Right ventricle myocardium inferior (tissue), 1 donor: ENCODE measurements around the gene MFSD1. TPM values are rescaled to one million over a fixed set of nuclear protein-coding genes. Genes with fewer than 3 reads are reported as not detected.

ENCODE experiments used
- ATAC-seq: fragments of 200-7000 bp; cut with Tn5 transposase; one replicate; pipeline ENCODE4 v1.9.1; 2020; ENCODE audit warnings: mild to moderate bottlenecking, moderate library complexity
- DNase-seq: peaks from one replicate; pipeline ENCODE4 v3.0.0; 2021; ENCODE audit errors: missing footprints
- intact Hi-C: fragments of 100-400 bp; cut with DNase I; formaldehyde crosslinking; loops from one replicate; pipeline ENCODE4 v1.11.0; 2022
- long read RNA-seq: library from polyadenylated mRNA; unstranded; transcript quantifications from one replicate; pipeline ENCODE4 v2.0.0, GENCODE V29; 2021
- total RNA-seq: library from RNA; stranded (reverse); fragmentation: NEBNext Ultra II Directional; extraction: Animal tissue kit (Norgen Biotek cat#: 25700); gene quantifications from one replicate; pipeline ENCODE4 v1.2.1, GENCODE V29; 2021
- donor health status: DM: no; HTN: yes; CAD: no; lungs with severe emphysema.

The MFSD1 gene, protein sequence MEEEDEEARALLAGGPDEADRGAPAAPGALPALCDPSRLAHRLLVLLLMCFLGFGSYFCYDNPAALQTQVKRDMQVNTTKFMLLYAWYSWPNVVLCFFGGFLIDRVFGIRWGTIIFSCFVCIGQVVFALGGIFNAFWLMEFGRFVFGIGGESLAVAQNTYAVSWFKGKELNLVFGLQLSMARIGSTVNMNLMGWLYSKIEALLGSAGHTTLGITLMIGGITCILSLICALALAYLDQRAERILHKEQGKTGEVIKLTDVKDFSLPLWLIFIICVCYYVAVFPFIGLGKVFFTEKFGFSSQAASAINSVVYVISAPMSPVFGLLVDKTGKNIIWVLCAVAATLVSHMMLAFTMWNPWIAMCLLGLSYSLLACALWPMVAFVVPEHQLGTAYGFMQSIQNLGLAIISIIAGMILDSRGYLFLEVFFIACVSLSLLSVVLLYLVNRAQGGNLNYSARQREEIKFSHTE
- total RNA-seq = 32.2 TPM
- long read RNA-seq, transcript MFSD1-203 (16 exons, 2,423 nt) = major isoform, 21 of 26 reads
- long read RNA-seq, partial matches to known transcripts = 1 of 26 reads
- long read RNA-seq, other reads (novel, unspliced or antisense) = 0 of 26 reads

DNA sequence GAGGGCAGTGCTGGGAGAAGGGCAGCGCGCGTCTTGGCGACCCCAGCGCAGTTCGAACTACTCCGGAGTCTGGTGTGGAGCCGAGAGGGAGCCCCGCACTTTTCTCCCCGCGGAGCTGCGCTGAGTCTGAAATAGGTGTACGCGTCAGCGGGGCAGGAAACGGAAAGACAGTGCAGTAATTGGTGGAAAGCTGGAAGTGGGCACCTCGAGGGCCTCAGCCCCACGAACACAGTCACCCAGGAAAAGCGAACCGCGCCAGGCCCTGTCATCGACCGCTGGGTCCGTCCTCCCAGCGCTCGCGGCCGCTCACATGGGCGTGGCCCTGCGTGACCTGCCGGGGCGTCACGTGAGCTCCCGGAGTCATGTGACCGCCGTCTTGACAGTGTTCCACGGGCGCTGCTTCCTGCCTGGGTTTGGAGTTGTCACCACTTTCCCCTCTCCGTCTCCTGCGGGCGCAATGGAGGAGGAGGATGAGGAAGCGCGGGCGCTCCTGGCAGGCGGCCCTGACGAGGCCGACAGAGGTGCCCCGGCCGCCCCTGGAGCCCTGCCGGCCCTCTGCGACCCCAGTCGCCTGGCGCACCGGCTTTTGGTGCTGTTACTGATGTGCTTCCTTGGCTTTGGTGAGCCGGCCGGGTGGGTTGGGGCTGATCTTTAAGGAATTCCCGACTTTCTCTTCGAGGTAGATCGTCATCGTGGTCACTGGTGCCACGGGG lies at the start of gene MFSD1:
TSS of gene MFSD1 (plus strand) at position 359 of the 713 bp plus-strand sequence. CDS start at position 458, 99 bp downstream.
- ATAC-seq = peak; percentile 99
- peak; percentile 99 for DNase-seq
- intact Hi-C loops = loop anchor here (5.0 kb wide), 1 partner anchor 160 kb away; the partner anchor contains the start of gene GFM1

DNA sequence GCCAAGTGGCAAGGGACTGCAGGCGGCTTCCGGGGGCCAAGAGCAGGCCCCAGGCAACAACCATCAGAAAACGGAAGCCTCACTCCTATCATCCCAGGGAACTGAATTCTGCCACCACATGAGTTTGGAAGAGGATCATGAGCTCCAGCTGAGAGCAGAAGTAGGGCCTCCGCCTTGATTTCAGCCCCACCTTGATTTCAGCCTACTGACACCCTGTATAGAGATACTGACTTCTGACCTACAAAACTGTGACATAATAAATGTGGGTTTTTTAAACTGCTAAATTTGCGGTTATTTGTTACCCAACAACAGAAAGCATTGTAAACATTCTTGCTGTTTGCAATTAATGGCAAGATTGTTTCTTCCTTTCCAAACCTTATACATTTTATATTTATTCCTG lies 48.0 kb upstream of the MFSD1 start:
- intact Hi-C loops = no loop called here
- ATAC-seq (no peak), DNase-seq (no peak)

DNA sequence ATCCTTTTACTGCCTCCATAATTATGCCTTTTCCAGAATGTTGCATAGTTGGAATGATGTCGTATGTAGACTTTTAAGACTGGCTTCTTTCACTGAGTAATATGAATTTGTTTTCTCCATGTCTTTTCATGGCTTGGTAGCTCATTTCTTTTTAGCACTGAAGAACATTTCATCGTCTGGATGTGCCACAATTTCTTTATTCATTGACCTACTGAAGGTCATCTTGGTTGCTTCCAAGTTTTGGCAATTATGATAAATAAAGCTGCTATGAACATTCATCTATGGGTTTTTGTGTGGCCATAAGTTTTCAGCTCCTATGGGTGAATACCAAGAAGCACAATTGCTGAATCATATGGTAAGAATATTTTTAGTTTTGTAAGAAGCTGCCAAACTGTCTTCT lies 46.4 kb upstream of the MFSD1 start:
- no peak for ATAC-seq
- intact Hi-C loops = no loop called here

DNA sequence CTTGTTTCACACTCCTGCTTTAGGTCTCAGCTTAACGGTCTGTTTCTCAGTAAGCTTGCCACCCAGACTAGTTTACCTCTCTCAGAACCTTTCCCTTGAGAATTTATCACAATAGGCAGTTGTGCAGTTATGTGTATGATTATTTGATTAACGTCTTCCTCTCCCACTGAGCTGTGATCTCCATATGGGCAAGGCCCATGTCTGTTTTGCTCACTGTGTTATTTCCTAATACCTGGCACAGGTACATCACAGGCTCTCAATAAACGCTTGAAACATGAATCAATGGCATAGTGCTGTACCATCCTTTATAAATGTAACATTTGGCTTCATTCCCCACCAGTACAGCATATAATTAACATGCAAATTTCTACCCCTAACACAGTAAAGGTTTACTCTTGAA lies 40.5 kb upstream of the MFSD1 start:
- DNase-seq = no peak
- no peak for ATAC-seq
- intact Hi-C loops = no loop called here

More for the DNA sequence above, 46.4 kb upstream of the MFSD1 start:
- DNase-seq = no peak

DNA sequence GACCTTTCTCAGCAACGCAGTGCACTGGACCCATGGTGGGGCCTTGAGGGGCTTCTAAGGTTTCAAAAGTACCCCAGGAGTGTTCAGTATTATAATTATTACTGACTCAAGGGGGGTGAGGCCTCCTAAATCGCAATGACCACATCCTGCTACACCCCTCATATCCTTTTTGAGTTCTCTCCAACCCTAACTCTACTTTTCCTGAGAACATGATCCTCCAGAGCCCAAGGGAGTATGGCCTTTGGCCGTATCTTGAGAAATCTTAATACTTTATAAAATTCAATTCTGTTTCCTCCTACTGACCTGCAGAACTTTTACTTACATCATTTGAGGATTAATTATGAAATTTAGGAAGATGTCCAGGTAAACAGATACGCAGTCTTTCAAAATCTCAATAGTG lies 39.2 kb upstream of the MFSD1 start:
- ATAC-seq (peak; percentile 82), DNase-seq (no peak)
- intact Hi-C loops = no loop called here

DNA sequence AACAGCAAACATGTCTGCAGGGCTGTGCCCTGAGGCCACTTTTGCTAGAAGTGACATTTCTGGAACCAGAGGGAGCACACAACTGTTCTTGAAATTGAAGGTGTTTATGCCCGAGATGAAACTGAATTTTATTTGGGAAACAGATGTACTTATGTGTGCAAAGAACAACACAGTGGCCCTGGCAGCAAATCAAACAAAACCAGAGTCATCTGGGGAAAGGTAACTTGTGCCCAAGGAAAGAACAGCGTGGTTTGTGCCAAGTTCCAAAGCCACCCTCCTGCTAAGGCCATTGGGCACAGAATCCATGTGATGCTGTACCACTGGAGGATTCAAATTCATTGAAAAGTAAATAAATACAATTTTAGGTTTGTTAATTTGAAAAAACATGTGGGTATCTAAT lies 38.4 kb upstream of the MFSD1 start:
- intact Hi-C loops = no loop called here
- DNase-seq = no peak
- ATAC-seq = no peak

DNA sequence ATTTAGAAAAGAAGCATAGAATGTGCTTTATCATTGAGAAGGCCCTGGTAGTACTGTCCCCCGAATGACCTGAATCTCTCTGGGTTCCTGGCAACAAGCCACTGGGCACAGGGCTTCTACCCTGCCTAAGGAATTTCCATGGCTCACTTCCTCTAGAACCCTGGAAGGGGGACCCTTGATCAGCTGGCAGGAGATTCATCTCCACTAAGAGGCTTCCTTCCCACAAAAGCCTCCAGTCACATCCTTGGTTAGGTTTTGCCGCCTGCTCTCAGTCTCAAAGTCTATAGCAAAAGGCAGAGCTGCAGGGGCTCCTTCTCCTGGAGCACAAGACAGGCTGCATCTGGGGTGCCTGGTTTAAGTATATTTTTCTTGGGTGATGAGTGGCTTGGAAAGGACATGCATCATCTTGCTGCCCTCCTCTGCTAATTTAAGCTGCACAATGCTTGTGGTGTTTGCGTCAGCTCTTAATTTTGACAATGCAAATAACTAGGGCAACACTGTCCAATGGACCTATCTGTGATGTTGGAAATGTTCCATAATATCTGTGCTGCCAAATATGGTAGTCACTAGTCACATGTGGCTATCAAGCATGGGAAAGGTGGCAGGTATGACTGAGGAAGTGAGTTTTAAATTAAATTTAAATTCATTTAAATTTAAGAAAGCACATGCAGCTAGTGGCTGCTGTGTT lies 36.2 kb upstream of the MFSD1 start:
- intact Hi-C loops = no loop called here
- ATAC-seq = no peak
- DNase-seq = no peak

DNA sequence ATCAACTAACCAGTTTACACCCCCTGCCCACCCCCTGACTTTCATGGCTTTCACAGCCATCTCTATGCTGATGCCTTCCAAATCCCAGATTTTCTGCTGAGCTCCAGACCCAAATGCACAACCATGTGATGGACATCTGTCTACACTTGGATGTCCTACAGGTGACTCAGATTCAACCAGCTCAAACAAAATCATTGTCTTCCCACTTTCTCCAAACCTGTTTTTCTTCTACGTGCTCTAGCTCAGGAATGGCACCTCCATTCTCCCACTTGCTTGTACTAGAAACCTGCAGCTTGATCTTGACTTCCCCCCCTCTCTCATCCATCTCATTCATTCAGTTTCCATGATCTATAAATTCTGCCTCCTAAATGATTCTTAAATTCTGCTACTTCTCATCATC lies 35.5 kb upstream of the MFSD1 start:
- intact Hi-C loops = no loop called here
- no peak for ATAC-seq
- no peak for DNase-seq

DNA sequence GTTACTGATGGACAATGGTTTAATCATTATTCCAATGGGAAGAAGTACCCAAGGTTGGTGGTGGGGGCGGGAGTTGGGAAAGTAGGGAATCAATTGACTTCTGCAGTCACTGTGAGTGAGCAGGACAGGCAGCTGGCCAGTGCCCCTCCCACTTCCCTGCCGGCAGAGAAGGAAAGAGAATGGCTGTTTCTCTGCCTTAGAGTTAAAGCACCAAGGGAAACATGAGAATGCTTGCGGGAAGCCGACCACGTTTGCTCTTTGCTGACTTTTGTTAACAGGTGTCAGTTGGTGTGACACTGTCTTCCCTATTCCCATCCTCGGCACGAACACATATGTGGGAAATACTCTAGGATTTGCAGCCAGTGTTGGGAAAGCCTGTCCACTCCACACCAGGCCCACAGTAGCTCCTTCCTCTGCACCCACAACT lies 33.5 kb upstream of the MFSD1 start:
- intact Hi-C loops = no loop called here
- ATAC-seq (peak; percentile 74), DNase-seq (peak; percentile 80)

DNA sequence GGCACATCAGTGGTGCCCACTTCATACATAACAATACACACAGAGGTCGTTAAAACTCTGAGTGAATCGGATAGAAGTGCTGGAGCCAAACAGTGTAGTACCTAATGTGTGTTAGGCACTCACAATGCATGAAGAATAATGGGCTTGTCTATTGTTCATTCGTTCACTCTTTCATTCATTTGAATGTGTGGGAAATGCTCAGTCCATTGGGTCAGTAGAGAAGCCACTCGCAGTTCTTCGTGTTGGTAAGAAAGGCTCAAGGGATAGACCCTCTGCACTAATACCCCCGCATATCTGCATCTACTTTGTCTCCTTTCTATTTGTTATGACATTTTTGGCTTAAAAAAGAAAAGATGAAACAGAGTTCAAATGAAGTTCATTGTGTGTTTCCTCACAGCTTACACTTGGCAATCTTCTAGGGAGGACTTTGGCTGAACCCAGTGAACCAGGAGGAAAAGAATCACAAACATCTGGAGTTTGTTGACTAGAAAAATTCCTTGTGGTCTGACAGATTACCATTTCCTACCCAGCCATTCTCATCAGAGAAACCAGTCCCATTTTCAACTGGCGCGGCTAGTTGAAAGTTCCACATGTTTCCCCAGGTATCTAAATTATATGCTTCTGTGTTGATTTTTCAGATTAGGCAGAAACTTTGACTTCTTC lies 32.8 kb upstream of the MFSD1 start:
- no peak for DNase-seq
- intact Hi-C loops = no loop called here
- peak; percentile 86 for ATAC-seq

DNA sequence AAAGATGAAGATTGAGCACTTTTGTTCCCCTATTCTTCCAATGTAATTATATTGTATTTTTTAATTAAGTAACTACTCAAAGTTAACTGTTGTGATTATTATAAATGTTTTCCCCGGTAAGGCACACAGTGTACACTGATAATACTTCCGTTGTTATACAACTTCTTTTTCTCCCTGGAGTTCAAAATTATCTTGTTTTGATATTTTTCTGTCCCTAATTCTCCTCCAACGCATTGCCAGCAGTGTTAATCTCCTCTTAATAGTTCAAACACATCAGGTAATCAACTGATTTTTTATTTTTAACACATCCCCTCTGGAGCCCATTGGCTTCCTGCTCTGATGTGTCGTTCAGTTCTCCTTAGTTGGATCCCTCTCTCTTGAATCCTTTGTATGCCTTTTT lies 32.3 kb upstream of the MFSD1 start:
- DNase-seq (no peak), ATAC-seq (peak; percentile 25)
- intact Hi-C loops = no loop called here

DNA sequence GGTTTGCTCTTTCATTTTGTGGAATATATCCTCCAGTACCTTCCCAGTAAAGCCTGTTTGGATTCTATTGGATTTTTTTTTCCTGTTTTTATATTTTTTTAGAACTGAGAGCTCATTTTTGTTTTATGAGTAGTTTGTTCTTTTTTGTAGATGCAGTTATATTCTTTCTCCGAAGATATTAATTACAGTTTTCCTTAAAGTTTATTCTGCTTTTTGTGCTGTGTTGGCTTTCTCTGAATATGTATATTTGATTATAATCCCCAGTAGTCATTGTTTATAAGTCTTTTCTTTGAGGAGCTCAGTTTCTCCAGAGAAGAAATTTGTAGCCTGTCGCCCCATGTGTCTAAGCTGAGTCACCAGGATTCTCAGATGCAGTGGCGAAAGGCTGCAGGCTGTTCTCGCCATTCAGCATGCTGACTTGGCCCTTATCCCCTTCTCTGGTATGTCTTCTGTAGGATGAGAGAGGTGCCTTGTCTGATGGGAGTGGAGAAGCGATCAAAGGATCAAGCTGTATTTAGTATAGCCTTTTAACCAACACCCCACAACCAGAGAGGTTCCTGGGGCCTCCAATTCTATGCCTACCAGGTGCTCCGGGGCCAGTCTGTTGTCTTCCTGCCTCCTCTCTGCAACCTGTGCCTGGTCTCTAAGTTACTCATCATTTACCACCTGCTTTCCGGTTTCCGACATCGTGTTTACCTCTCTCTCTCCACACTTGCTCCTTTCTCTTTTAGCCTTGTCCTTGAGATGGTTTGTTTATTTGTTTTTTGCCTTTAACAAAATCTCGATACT lies 31.7 kb upstream of the MFSD1 start:
- DNase-seq = no peak
- ATAC-seq = no peak
- intact Hi-C loops = loop anchor here (5.0 kb wide), 1 partner anchor 38 kb away; the partner anchor contains the start of gene RARRES1

DNA sequence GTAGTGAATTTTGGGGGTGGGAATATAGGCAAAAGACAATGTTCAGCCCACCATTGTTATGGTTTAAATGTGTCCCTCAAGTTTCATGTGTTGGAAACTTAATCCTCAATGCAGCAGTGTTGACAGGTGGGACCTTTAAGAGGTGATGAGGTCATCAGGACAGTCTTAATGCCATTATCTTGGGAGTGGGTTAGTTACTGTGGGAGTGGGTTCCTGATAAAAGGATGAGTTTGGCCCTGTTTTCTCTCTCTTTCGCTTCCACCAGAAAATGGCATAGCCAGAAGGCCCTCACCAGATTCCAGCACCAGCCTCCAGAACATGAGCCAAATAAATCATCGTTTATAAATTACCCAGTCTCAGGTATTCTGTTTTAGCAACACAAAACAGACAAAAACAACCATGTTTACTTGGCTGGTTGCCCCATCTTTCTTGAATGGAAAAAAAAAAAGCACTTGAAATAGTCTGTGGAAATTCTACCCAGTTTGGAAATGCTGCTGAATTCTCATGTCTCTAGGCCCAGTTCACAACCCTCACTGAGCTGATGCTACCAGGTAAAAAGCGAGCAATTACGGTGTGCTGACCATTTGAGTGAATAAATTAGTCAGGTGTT lies 31.0 kb upstream of the MFSD1 start:
- DNase-seq (no peak), ATAC-seq (no peak)
- intact Hi-C loops = loop anchor here (5.0 kb wide), 1 partner anchor 39 kb away; the partner anchor contains the start of gene RARRES1

DNA sequence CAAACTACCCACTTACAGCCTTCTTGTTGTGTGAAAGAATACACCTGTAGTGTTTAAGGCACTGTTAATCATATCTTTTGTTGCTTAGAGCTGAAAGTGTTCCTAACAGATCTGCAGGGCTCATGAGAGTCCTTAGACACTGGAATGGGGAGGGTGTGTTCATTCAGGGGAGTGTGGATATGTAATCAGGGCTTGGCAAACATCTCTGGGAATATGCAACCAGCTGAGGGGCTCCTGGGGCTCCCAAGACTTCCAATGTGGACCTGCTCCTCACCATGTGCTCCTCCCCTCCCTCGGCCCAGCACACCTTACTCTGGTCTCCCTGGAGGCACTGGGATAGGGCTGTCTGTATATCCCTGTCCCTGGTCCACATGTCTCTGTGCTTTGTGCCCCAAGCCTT lies 30.3 kb upstream of the MFSD1 start:
- no peak for ATAC-seq
- intact Hi-C loops = loop anchor here (5.0 kb wide), 1 partner anchor 39 kb away; the partner anchor contains the start of gene RARRES1

DNA sequence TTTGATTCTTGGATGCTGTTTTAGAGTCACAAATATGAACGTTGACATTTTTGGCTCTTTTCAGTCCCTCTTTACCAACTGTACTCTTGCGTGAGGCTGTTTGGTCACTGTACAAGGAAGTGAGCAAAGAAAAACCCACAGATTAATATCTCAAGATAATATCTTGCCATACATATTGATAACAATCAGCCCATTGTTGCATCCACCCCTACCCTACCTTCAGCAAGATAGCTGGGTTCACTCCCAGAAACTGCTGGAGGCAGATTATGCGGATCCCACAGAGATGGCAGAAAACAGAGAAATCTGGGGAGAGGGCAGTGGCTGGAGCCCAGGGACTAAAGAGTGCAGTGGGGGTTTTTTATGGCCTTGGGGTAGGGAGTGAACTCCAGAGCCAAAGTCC lies 29.9 kb upstream of the MFSD1 start:
- intact Hi-C loops = loop anchor here (5.0 kb wide), 1 partner anchor 40 kb away; the partner anchor contains the start of gene RARRES1
- no peak for DNase-seq
- ATAC-seq = no peak

More for the DNA sequence above, 30.3 kb upstream of the MFSD1 start:
- no peak for DNase-seq

DNA sequence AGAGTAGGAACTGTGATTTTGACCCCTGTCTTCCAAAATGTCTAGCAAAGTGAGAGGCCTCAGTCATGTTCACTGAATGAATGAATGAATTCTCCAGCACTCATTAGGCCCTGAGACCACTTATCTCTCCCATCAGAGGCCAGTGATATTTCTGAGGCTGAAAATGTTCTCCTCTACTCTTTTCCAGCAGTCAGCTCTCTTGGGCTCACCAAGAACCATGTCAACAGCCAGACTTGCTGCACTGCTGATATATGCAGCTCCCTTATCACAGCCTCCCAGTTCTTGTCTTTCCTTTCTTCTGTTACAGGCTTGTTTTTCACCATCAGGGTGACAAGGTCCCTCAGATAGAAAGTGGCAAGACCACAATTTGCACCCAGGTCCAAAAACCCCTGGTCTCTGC lies 28.7 kb upstream of the MFSD1 start:
- DNase-seq = no peak
- intact Hi-C loops = loop anchor here (5.0 kb wide), 1 partner anchor 41 kb away; the partner anchor contains the start of gene RARRES1
- no peak for ATAC-seq
